ACC112 (cell line): ENCODE data around the gene SERGEF.

Experiments used
- H2AFZ ChIP-seq: fragments of 200-600 bp; sonication (generic); one replicate; pipeline ENCODE4 v1.6.0; 2017; ENCODE audit warnings: antibody characterized with exemption, low read length; ENCODE audit not compliant: unreplicated experiment
- H3K27ac ChIP-seq: fragments of 200-600 bp; sonication (generic); 2 replicates; pipeline ENCODE4 v1.5.1; 2014; ENCODE audit warnings: low read depth, mild to moderate bottlenecking, antibody characterized with exemption, low read length, moderate library complexity
- H3K27me3 ChIP-seq: fragments of 200-600 bp; sonication (generic); 2 replicates; pipeline ENCODE4 v1.6.1; 2014; ENCODE audit warnings: mild to moderate bottlenecking, antibody characterized with exemption, low read length, moderate library complexity, mixed read lengths; ENCODE audit not compliant: insufficient read depth
- H3K36me3 ChIP-seq: fragments of 200-600 bp; sonication (generic); 2 replicates; pipeline ENCODE4 v1.6.1; 2016; ENCODE audit warnings: mild to moderate bottlenecking, antibody characterized with exemption, low read length, moderate library complexity, mixed read lengths; ENCODE audit not compliant: insufficient read depth
- H3K4me1 ChIP-seq: fragments of 200-600 bp; sonication (generic); one replicate; pipeline ENCODE4 v1.6.1; 2016; ENCODE audit warnings: low read length, mixed read lengths; ENCODE audit not compliant: insufficient read depth, unreplicated experiment, control insufficient read depth
- H3K4me3 ChIP-seq: fragments of 200-600 bp; sonication (generic); 2 replicates; pipeline ENCODE4 v1.5.1; 2014; ENCODE audit warnings: mild to moderate bottlenecking, low read depth, low read length
- H3K79me2 ChIP-seq: fragments of 200-600 bp; sonication (generic); one replicate; pipeline ENCODE4 v1.6.0; 2016; ENCODE audit warnings: low read length; ENCODE audit not compliant: control insufficient read depth, unreplicated experiment, insufficient read depth

Gene SERGEF

GRCh38 chr11:17816232-17816931 lies 196.5 kb downstream of the SERGEF start:
- H2AFZ ChIP-seq, result no peak overlapping the region
- H3K27ac ChIP-seq, result no peak overlapping the region
- H3K4me1 ChIP-seq, result no peaks in the 10 kb centered on the region
- H3K27me3 ChIP-seq, result no peaks in the 10 kb centered on the region
- H3K4me3 ChIP-seq, result no peak overlapping the region
- H3K79me2 ChIP-seq, result no peaks in the 10 kb centered on the region
- H3K36me3 ChIP-seq, result no peaks in the 10 kb centered on the region

GRCh38 chr11:17814546-17814945 lies 198.3 kb downstream of the SERGEF start:
- peaks cover 7% of the 10 kb centered on the region; the same call in 1 of the 2 replicates for H3K27me3 ChIP-seq
- no peaks in the 10 kb centered on the region for H3K79me2 ChIP-seq
- H3K4me1 ChIP-seq, result peaks cover 8% of the 10 kb centered on the region
- no peak overlapping the region for H3K4me3 ChIP-seq
- H3K36me3 ChIP-seq, result no peaks in the 10 kb centered on the region
- H2AFZ ChIP-seq, result no peak overlapping the region
- no peak overlapping the region for H3K27ac ChIP-seq

GRCh38 chr11:17813391-17814059 lies 199.3 kb downstream of the SERGEF start:
- H3K27me3 ChIP-seq, result peaks cover 14% of the 10 kb centered on the region; the same call in 1 of the 2 replicates
- H3K36me3 ChIP-seq, result no peaks in the 10 kb centered on the region
- no peak overlapping the region for H3K27ac ChIP-seq
- H3K4me3 ChIP-seq, result no peak overlapping the region
- no peak overlapping the region for H2AFZ ChIP-seq
- peaks cover 8% of the 10 kb centered on the region for H3K4me1 ChIP-seq
- no peaks in the 10 kb centered on the region for H3K79me2 ChIP-seq

- peaks cover 8% of the 10 kb centered on the region for H3K4me1 ChIP-seq
These were observed 200.0 kb downstream of the SERGEF start for GRCh38 chr11:17812865-17813187.

GRCh38 chr11:17812091-17812864 lies 200.6 kb downstream of the SERGEF start:
- H3K4me1 ChIP-seq, result peaks cover 8% of the 10 kb centered on the region
- no peaks in the 10 kb centered on the region for H3K36me3 ChIP-seq
- peaks cover 15% of the 10 kb centered on the region; the same call in 1 of the 2 replicates for H3K27me3 ChIP-seq
- H3K4me3 ChIP-seq, result no peak overlapping the region
- H3K79me2 ChIP-seq, result no peaks in the 10 kb centered on the region
- H3K27ac ChIP-seq, result no peak overlapping the region
- no peak overlapping the region for H2AFZ ChIP-seq

More at GRCh38 chr11:17812865-17813187, 200.0 kb downstream of the SERGEF start:
- H3K36me3 ChIP-seq, result no peaks in the 10 kb centered on the region
- H2AFZ ChIP-seq, result no peak overlapping the region
- no peaks in the 10 kb centered on the region for H3K79me2 ChIP-seq
- peaks cover 15% of the 10 kb centered on the region; the same call in 1 of the 2 replicates for H3K27me3 ChIP-seq
- H3K27ac ChIP-seq, result no peak overlapping the region
- H3K4me3 ChIP-seq, result no peak overlapping the region

- Histone ChIP-seq H3K27ac (no peak overlapping the region), H3K4me3 (no peak overlapping the region), H3K36me3 (no peaks in the 10 kb centered on the region), H2AFZ (no peak overlapping the region), H3K4me1 (peaks cover 8% of the 10 kb centered on the region), H3K27me3 (peaks cover 15% of the 10 kb centered on the region; the same call in 1 of the 2 replicates), H3K79me2 (no peaks in the 10 kb centered on the region)
These were observed 201.5 kb downstream of the SERGEF start for GRCh38 chr11:17811352-17811751.

GRCh38 chr11:17810746-17811145 lies 202.1 kb downstream of the SERGEF start:
- no peak overlapping the region for H3K4me3 ChIP-seq
- H3K27me3 ChIP-seq, result peaks cover 15% of the 10 kb centered on the region; the same call in 1 of the 2 replicates
- no peaks in the 10 kb centered on the region for H3K79me2 ChIP-seq
- no peaks in the 10 kb centered on the region for H3K36me3 ChIP-seq
- no peak overlapping the region for H2AFZ ChIP-seq
- H3K27ac ChIP-seq, result no peak overlapping the region
- peaks cover 8% of the 10 kb centered on the region for H3K4me1 ChIP-seq

- Histone ChIP-seq H3K27me3 (peaks cover 18% of the 10 kb centered on the region; the same call in 1 of the 2 replicates), H3K36me3 (no peaks in the 10 kb centered on the region), H3K4me3 (no peak overlapping the region), H3K4me1 (peaks cover 8% of the 10 kb centered on the region), H3K79me2 (no peaks in the 10 kb centered on the region), H2AFZ (no peak overlapping the region), H3K27ac (no peak overlapping the region)
These were observed 202.8 kb downstream of the SERGEF start for GRCh38 chr11:17810041-17810440.

- no peak overlapping the region for H2AFZ ChIP-seq
- peaks cover 27% of the 10 kb centered on the region for H3K27me3 ChIP-seq
- H3K4me3 ChIP-seq, result no peak overlapping the region
- no peaks in the 10 kb centered on the region for H3K36me3 ChIP-seq
- H3K4me1 ChIP-seq, result peaks cover 8% of the 10 kb centered on the region
- H3K27ac ChIP-seq, result no peak overlapping the region
- H3K79me2 ChIP-seq, result no peaks in the 10 kb centered on the region
These were observed 205.8 kb downstream of the SERGEF start for GRCh38 chr11:17807034-17807433.

GRCh38 chr11:17805873-17806272 lies 207.0 kb downstream of the SERGEF start:
- Histone ChIP-seq H3K27me3 (peaks cover 27% of the 10 kb centered on the region), H3K4me1 (peaks cover 4% of the 10 kb centered on the region), H3K36me3 (no peaks in the 10 kb centered on the region), H3K79me2 (no peaks in the 10 kb centered on the region), H2AFZ (no peak overlapping the region), H3K27ac (no peak overlapping the region), H3K4me3 (no peak overlapping the region)
